GM13977 (cell line): ENCODE measurements around the gene FBXO47.
A peak's percentile ranks its signal among the peaks of the same experiment; 100 is the strongest.

Experiments used
- DNase-seq: peaks from one replicate; pipeline ENCODE4 v3.0.0; 2012; ENCODE audit warnings: low spot score
- CTCF ChIP-seq: IDR thresholded peaks from 2 replicates; pipeline ENCODE4 v1.5.1; 2012; ENCODE audit warnings: mild to moderate bottlenecking, control low read depth; ENCODE audit not compliant: insufficient read depth; ENCODE audit errors: extremely low read depth, missing control alignments
- in situ Hi-C: fragments of 300-500 bp; cut with MboI; formaldehyde crosslinking; loops from one replicate; pipeline ENCODE4 v1.12.0; 2022; ENCODE audit warnings: low sequenced_read_pairs, low pct_unique_long_range_greater_than_20kb, mixed read lengths, inconsistent platforms; ENCODE audit not compliant: unreplicated experiment

Gene FBXO47

GRCh38 chr17:38996660-38997337 lies 29.6 kb upstream of the FBXO47 start:
- DNase-seq: no peak
- in situ Hi-C loops: no loop called here
- TF ChIP-seq CTCF: no peak

DNA sequence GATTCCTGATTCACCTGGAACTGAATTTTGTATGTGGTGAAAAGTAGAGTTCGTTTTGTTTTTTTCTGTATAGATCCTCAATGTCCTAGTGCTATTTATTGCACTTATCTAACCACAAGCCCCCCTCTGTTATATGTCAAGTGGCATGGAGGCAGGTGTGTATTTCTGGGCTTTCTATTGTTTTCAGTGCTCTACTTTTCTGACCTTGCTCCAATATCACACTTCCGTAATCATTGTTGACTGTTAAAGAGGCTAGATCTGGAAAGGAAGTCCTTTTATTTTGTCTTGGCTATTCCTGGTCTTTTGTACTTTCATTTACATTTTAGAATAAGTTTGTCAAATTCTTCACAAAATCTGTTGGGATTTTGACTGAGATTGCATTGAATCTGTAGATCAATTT lies 26.8 kb upstream of the FBXO47 start:
- TF ChIP-seq CTCF: no peak
- no peak for DNase-seq
- in situ Hi-C loops: no loop called here

GRCh38 chr17:38984666-38985065 lies 17.5 kb upstream of the FBXO47 start:
- no peak for DNase-seq
- no peak for TF ChIP-seq CTCF
- in situ Hi-C loops: loop anchor here (10.0 kb wide), 1 partner anchor 170 kb away; the partner anchor contains the start of gene PLXDC1

- DNase-seq: peak; percentile 81
- peak; percentile 85 for TF ChIP-seq CTCF
- in situ Hi-C loops: loop anchor here (10.0 kb wide), 1 partner anchor 172 kb away; the partner anchor contains the start of gene PLXDC1
Measured at GRCh38 chr17:38982858-38983746, 15.9 kb upstream of the FBXO47 start.

GRCh38 chr17:38981636-38982035 lies 14.4 kb upstream of the FBXO47 start:
- no peak for DNase-seq
- no peak for TF ChIP-seq CTCF
- in situ Hi-C loops: loop anchor here (10.0 kb wide), 1 partner anchor 173 kb away; the partner anchor contains the start of gene PLXDC1

DNA sequence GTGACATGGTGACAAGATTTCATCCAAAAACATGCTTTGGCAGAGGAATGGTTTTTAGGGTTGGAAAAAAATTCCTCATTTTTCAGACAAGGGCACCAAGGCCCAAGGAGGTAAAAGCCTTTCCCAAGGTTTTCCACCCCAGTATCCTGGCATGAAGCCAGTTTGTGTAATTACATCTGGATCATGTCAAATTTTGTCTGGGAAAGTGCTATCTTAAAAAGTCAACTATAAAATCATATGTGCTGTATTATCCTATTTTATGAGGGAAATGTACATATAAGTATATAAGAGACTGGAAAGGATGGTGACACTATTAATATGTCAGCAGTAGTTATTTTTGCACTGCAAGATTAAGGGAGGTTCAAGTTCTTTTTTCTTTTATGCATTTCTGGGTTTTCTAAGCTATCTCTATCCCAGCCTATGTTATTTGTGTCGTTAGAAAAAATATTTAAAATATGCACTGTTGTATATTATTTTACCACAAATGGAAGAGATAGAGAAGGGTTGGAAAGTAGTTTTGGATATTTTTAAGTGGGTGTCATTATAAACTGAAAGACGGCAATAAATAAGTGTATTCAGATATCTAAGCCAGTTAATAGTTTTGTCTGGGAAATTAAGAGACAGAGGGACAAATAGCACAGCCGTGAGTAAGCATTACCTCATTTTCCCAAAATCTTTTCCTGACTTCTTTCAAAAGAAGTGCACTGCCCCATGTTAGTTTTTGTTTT lies 13.5 kb upstream of the FBXO47 start:
- no peak for DNase-seq
- in situ Hi-C loops: loop anchor here (10.0 kb wide), 1 partner anchor 174 kb away; the partner anchor contains the start of gene PLXDC1
- no peak for TF ChIP-seq CTCF
